IMR-90 (cell line): ENCODE data around the gene ARFIP1. TPM values are rescaled to one million over a fixed set of nuclear protein-coding genes. Genes with fewer than 3 reads are reported as not detected.

Experiments
- ATAC-seq: fragments of 200-7000 bp; cut with Tn5 transposase; 2 replicates; pipeline ENCODE4 v1.9.1; 2020; ENCODE audit warnings: low read depth, mild to moderate bottlenecking, moderate library complexity
- BruUV-seq: library from RNA; stranded (reverse); fragments of 400-500 nt; replicated peaks from 2 replicates; lab custom pipeline; 2021; lab: Mats Ljungman, UMichigan
- CTCF ChIA-PET: fragments of 300-600 bp; formaldehyde crosslinking; extraction: SDS; loops from one replicate; lab custom pipeline; 2021; ENCODE audit warnings: antibody characterized with exemption; lab: Yijun Ruan, JAX
- POLR2A ChIA-PET: fragments of 300-600 bp; sonication (Branson Sonifier 250); formaldehyde crosslinking; loops from one replicate; lab custom pipeline; 2022; ENCODE audit warnings: antibody characterized with exemption; ENCODE audit not compliant: unreplicated experiment; lab: Charles Lee
- DNase-seq: peaks from one replicate; pipeline ENCODE4 v3.0.0; 2013
- H2AFZ ChIP-seq: replicated peaks from 2 replicates; pipeline ENCODE3; 2013; ENCODE audit warnings: low read length, mild to moderate bottlenecking; ENCODE audit not compliant: poor library complexity
- H2AK5ac ChIP-seq: 2 replicates; pipeline ENCODE4 v1.6.1; 2013; ENCODE audit warnings: low read depth, low read length, inconsistent platforms
- H2AK9ac ChIP-seq: replicated peaks from 2 replicates; pipeline ENCODE3; 2013; ENCODE audit warnings: mild to moderate bottlenecking, low read depth, low read length, moderate library complexity; ENCODE audit not compliant: poor library complexity
- H2BK120ac ChIP-seq: 2 replicates; pipeline ENCODE4 v1.6.1; 2013; ENCODE audit warnings: low read depth, low read length, inconsistent platforms
- H2BK15ac ChIP-seq: 3 replicates; pipeline ENCODE4 v1.6.1; 2013; ENCODE audit warnings: low read depth, low read length, inconsistent platforms
- H2BK20ac ChIP-seq: 2 replicates; pipeline ENCODE4 v1.6.1; 2013; ENCODE audit warnings: low read depth, mild to moderate bottlenecking, inconsistent platforms, low read length, moderate library complexity
- H2BK5ac ChIP-seq: 2 replicates; pipeline ENCODE4 v1.6.1; 2013; ENCODE audit warnings: mild to moderate bottlenecking, low read depth, low read length, inconsistent platforms; ENCODE audit not compliant: poor library complexity, severe bottlenecking
- H3K14ac ChIP-seq: replicated peaks from 2 replicates; pipeline ENCODE4 v1.6.1; 2013; ENCODE audit warnings: low read depth, low read length, inconsistent platforms
- H3K18ac ChIP-seq: 2 replicates; pipeline ENCODE4 v1.6.1; 2013; ENCODE audit warnings: low read depth, low read length, control low read depth
- H3K23ac ChIP-seq: 2 replicates; pipeline ENCODE4 v1.6.1; 2013; ENCODE audit warnings: low read depth, low read length, inconsistent platforms
- H3K27ac ChIP-seq: 2 replicates; pipeline ENCODE4 v1.5.1; 2013; ENCODE audit warnings: mild to moderate bottlenecking, control low read depth, low read length; ENCODE audit not compliant: insufficient read depth
- H3K27me3 ChIP-seq: 2 replicates; pipeline ENCODE4 v1.6.1; 2013; ENCODE audit warnings: low read length; ENCODE audit not compliant: control insufficient read depth, insufficient read depth
- H3K36me3 ChIP-seq: 2 replicates; pipeline ENCODE4 v1.6.1; 2013; ENCODE audit warnings: low read length, mixed read lengths; ENCODE audit not compliant: control insufficient read depth, insufficient read depth
- H3K4ac ChIP-seq: 2 replicates; pipeline ENCODE4 v1.6.1; 2013; ENCODE audit warnings: low read depth, low read length, inconsistent platforms
- H3K4me1 ChIP-seq: 2 replicates; pipeline ENCODE4 v1.6.1; 2013; ENCODE audit warnings: low read length, mixed read lengths; ENCODE audit not compliant: control insufficient read depth, insufficient read depth
- H3K4me2 ChIP-seq: 2 replicates; pipeline ENCODE4 v1.6.1; 2013; ENCODE audit warnings: low read depth, mild to moderate bottlenecking, control low read depth, low read length, moderate library complexity
- H3K4me3 ChIP-seq: 2 replicates; pipeline ENCODE4 v1.5.1; 2013; ENCODE audit warnings: low read depth, mild to moderate bottlenecking, control low read depth, low read length, moderate library complexity; ENCODE audit not compliant: insufficient read depth
- H3K56ac ChIP-seq: 2 replicates; pipeline ENCODE4 v1.6.1; 2013; ENCODE audit warnings: low read length, inconsistent platforms; ENCODE audit not compliant: insufficient read depth; ENCODE audit errors: extremely low read depth
- H3K79me1 ChIP-seq, 2 experiments: 2 replicates each; pipeline ENCODE4 v1.6.1; 2013; ENCODE audit warnings: low read length in 2 of 2, inconsistent platforms in 1 of 2, low read depth in 1 of 2
- H3K9ac ChIP-seq: 2 replicates; pipeline ENCODE4 v1.6.1; 2013; ENCODE audit warnings: low read depth, low read length, control low read depth
- H3K9me1 ChIP-seq: 2 replicates; pipeline ENCODE4 v1.6.1; 2013; ENCODE audit warnings: low read length, inconsistent platforms; ENCODE audit not compliant: insufficient read depth
- H3K9me3 ChIP-seq: 2 replicates; pipeline ENCODE4 v1.6.1; 2013; ENCODE audit warnings: low read length; ENCODE audit not compliant: control insufficient read depth, insufficient read depth
- H4K20me1 ChIP-seq: 2 replicates; pipeline ENCODE4 v1.6.1; 2013; ENCODE audit warnings: low read length, inconsistent platforms; ENCODE audit not compliant: insufficient read depth
- H4K5ac ChIP-seq: 2 replicates; pipeline ENCODE4 v1.6.1; 2013; ENCODE audit warnings: mild to moderate bottlenecking, low read depth, low read length, control low read depth
- H4K8ac ChIP-seq, 2 experiments: 2 replicates each; pipeline ENCODE4 v1.6.1; 2013; ENCODE audit warnings: low read depth in 2 of 2, low read length in 2 of 2, control low read depth in 1 of 2, inconsistent platforms in 1 of 2
- H4K91ac ChIP-seq: 2 replicates; pipeline ENCODE4 v1.6.1; 2013; ENCODE audit warnings: low read depth, low read length, inconsistent platforms; ENCODE audit not compliant: insufficient read depth
- BHLHE40 ChIP-seq: fragments of 150-350 bp; IDR thresholded peaks from 2 replicates; pipeline ENCODE4 v1.6.1; 2016; ENCODE audit warnings: mild to moderate bottlenecking, low read depth, low read length
- CEBPB ChIP-seq: IDR thresholded peaks from 2 replicates; pipeline ENCODE4 v1.6.1; 2012; ENCODE audit warnings: low read depth, low read length, improper control_type of control experiment
- CHD1 ChIP-seq: IDR thresholded peaks from 2 replicates; pipeline ENCODE4 v1.6.1; 2012; ENCODE audit warnings: low read depth, low read length, improper control_type of control experiment
- CTCF ChIP-seq: conservative IDR thresholded peaks from 2 replicates; pipeline ENCODE4 v1.5.1; 2012; ENCODE audit warnings: mild to moderate bottlenecking, low read depth, low read length, improper control_type of control experiment
- FOS ChIP-seq: fragments of 150-350 bp; IDR thresholded peaks from 2 replicates; pipeline ENCODE4 v1.6.1; 2016; ENCODE audit warnings: low read depth, low read length
- MAFK ChIP-seq: IDR thresholded peaks from 2 replicates; pipeline ENCODE4 v1.6.1; 2012; ENCODE audit warnings: low read depth, low read length, improper control_type of control experiment
- MAZ ChIP-seq: IDR thresholded peaks from 2 replicates; pipeline ENCODE4 v1.6.1; 2012; ENCODE audit warnings: low read depth, mild to moderate bottlenecking, low read length, improper control_type of control experiment, moderate library complexity, borderline replicate concordance
- MXI1 ChIP-seq: IDR thresholded peaks from 2 replicates; pipeline ENCODE4 v1.6.1; 2012; ENCODE audit warnings: low read depth, mild to moderate bottlenecking, low read length, moderate library complexity, borderline replicate concordance
- NFE2L2 ChIP-seq: fragments of 150-350 bp; IDR thresholded peaks from 2 replicates; pipeline ENCODE4 v1.6.1; 2016; ENCODE audit warnings: low read depth, mild to moderate bottlenecking, low read length
- POLR2A ChIP-seq: IDR thresholded peaks from 2 replicates; pipeline ENCODE4 v1.6.1; 2012; ENCODE audit warnings: mild to moderate bottlenecking, low read depth, low read length
- RAD21 ChIP-seq: IDR thresholded peaks from 2 replicates; pipeline ENCODE4 v1.6.1; 2012; ENCODE audit warnings: low read length, improper control_type of control experiment
- RCOR1 ChIP-seq: IDR thresholded peaks from 2 replicates; pipeline ENCODE4 v1.6.1; 2012; ENCODE audit warnings: mild to moderate bottlenecking, low read length, improper control_type of control experiment; ENCODE audit not compliant: insufficient replicate concordance
- RFX5 ChIP-seq: IDR thresholded peaks from 2 replicates; pipeline ENCODE4 v1.8.0; 2012; ENCODE audit warnings: low read depth, mild to moderate bottlenecking, low read length, moderate library complexity
- SMC3 ChIP-seq: fragments of 150-350 bp; IDR thresholded peaks from 2 replicates; pipeline ENCODE4 v1.6.1; 2016; ENCODE audit warnings: low read depth, mild to moderate bottlenecking, antibody characterized with exemption, low read length, moderate library complexity
- WGBS, 2 experiments: methylation state at CpG; one replicate each; pipeline versions ENCODE4 v1.1.5 to v1.1.7; 2013; ENCODE audit warnings: missing lambda C conversion rate in 2 of 2; ENCODE audit not compliant: insufficient read length in 1 of 2; ENCODE audit errors: extremely low coverage in 2 of 2; 5-methylcytosine and 5-hydroxymethylcytosine counted together
- dilution Hi-C: fragments of 300-500 bp; cut with HindIII; formaldehyde crosslinking; loops from one replicate; pipeline ENCODE4 v1.14.3; 2018; ENCODE audit warnings: low sequenced_read_pairs; ENCODE audit not compliant: unreplicated experiment
- in situ Hi-C: fragments of 300-500 bp; cut with MboI; formaldehyde crosslinking; loops from 3 replicates; pipeline ENCODE4 v1.14.3; 2019; ENCODE audit warnings: low sequenced_read_pairs, inconsistent platforms, mixed read lengths
- intact Hi-C: fragments of 100-400 bp; cut with micrococcal nuclease; formaldehyde crosslinking; loops from 2 replicates; pipeline ENCODE4 v1.10.0; 2022
- polyA plus RNA-seq, 3 experiments: library from polyadenylated mRNA; depleted of rRNA; stranded (reverse); fragments of >200 nt; gene quantifications; 2 replicates each; pipeline ENCODE4 v1.2.3, GENCODE V29; 2012; ENCODE audit warnings: low replicate concordance in 1 of 3
- total RNA-seq: library from RNA; depleted of rRNA; stranded (reverse); fragments of >200 nt; gene quantifications from 2 replicates; pipeline ENCODE4 v1.2.3, GENCODE V29; 2012
- TF ChIP-seq, protein P1 (sequence below): fragments of 150-350 bp; IDR thresholded peaks from 2 replicates; pipeline ENCODE4 v1.6.1; 2016; ENCODE audit warnings: low read depth, mild to moderate bottlenecking, low read length, moderate library complexity, borderline replicate concordance
- TF ChIP-seq, protein P2 (sequence below): fragments of 150-350 bp; IDR thresholded peaks from 2 replicates; pipeline ENCODE4 v1.6.1; 2017; ENCODE audit warnings: mild to moderate bottlenecking, antibody characterized with exemption, low read length, low read depth

The ARFIP1 gene
- total and polyA plus RNA-seq, 2 of the 4 experiments (the other 2 are of a cell fraction) = 12.7 to 30.5 TPM

DNA sequence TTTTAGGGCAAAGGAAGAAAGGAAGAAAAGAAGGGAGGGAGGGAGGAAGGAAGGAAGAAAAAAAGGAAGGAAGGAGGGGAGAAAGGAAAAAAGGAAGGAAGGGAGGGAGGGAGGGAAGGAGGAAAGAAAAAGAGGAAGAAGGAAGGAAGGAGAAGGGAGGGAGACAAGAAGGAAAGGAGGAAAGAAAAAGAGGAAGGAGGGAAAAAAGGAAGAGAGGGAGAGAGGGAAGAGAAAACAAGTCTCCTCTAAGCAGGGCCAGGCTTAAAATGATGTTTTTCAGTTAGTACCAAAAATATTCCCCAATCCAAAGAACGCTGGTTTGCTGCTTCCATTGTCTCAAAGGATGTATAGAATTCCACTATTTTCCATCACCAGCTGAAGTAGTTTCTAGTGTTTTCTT lies 2.3 kb upstream of the ARFIP1 start:
- WGBS, 2 experiments = no CpG with 5 or more reads among the region's 1 CpG
- Histone ChIP-seq H2AK9ac (no peak overlapping the region), H4K91ac (no peak overlapping the region), H3K4me1 (no peaks in the 10 kb centered on the region), H3K79me1 (peaks cover 0 to 14% of the 10 kb centered on the region in 2 experiments; a peak in 1 of 4 replicates), H3K9ac (no peak overlapping the region), H3K56ac (no peak overlapping the region), H3K4me2 (no peak overlapping the region), H3K27me3 (peaks cover 6% of the 10 kb centered on the region; the same call in 1 of the 2 replicates), H3K9me1 (no peaks in the 10 kb centered on the region), H4K20me1 (0 out of 2 replicates have a peak, but pooled peaks cover 4% of the 10 kb centered on the region), H2AK5ac (no peak overlapping the region), H3K9me3 (no peaks in the 10 kb centered on the region), H2BK15ac (no peak overlapping the region), H2BK120ac (no peak overlapping the region), H3K4ac (no peak overlapping the region), H2BK20ac (no peak overlapping the region), H3K18ac (no peak overlapping the region), H3K14ac (no peak overlapping the region), H2AFZ (no peak overlapping the region), H2BK5ac (no peak overlapping the region), H3K36me3 (no peaks in the 10 kb centered on the region), H3K27ac (no peak overlapping the region), H3K23ac (no peak overlapping the region), H3K4me3 (no peak overlapping the region), H4K8ac (no peak overlapping the region), H4K5ac (no peak overlapping the region)
- BruUV-seq = no TSS peak
- intact Hi-C loops = no loop called here
- dilution Hi-C loops = no loop called here
- ATAC-seq (no peak), DNase-seq (no peak)
- ChIA-PET POLR2A (no interaction called here), CTCF (interaction anchor here (0.6 kb wide), 1 partner anchor 1632 kb away, joined by 3 read pairs; no protein-coding TSS in a partner anchor)
- TF ChIP-seq CHD1 = no peak
- no peak for TF ChIP-seq RFX5
- TF ChIP-seq, protein P1, sequence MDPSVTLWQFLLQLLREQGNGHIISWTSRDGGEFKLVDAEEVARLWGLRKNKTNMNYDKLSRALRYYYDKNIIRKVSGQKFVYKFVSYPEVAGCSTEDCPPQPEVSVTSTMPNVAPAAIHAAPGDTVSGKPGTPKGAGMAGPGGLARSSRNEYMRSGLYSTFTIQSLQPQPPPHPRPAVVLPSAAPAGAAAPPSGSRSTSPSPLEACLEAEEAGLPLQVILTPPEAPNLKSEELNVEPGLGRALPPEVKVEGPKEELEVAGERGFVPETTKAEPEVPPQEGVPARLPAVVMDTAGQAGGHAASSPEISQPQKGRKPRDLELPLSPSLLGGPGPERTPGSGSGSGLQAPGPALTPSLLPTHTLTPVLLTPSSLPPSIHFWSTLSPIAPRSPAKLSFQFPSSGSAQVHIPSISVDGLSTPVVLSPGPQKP = no peak
- TF ChIP-seq SMC3 = no peak
- no peak for TF ChIP-seq NFE2L2
- no peak for TF ChIP-seq CEBPB
- no peak for TF ChIP-seq MAFK
- TF ChIP-seq RCOR1 = no peak
- no peak for TF ChIP-seq MXI1
- TF ChIP-seq POLR2A = no peak
- TF ChIP-seq, protein P2, sequence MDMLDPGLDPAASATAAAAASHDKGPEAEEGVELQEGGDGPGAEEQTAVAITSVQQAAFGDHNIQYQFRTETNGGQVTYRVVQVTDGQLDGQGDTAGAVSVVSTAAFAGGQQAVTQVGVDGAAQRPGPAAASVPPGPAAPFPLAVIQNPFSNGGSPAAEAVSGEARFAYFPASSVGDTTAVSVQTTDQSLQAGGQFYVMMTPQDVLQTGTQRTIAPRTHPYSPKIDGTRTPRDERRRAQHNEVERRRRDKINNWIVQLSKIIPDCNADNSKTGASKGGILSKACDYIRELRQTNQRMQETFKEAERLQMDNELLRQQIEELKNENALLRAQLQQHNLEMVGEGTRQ = no peak
- TF ChIP-seq FOS = no peak
- no peak for TF ChIP-seq CTCF
- no peak for TF ChIP-seq MAZ
- no peak for TF ChIP-seq BHLHE40
- TF ChIP-seq RAD21 = no peak
- in situ Hi-C loops = no loop called here
